Parathyroid adenoma (tissue), 2 donors: Measurements from ENCODE around the gene AQP6.

Source experiments
- H2AFZ ChIP-seq: fragments of 300-600 bp; sonication (generic); one replicate; pipeline ENCODE4 v1.7.0; 2017; ENCODE audit warnings: antibody characterized with exemption, mild to moderate bottlenecking
- H3K27ac ChIP-seq: fragments of 300-600 bp; sonication (generic); one replicate; pipeline ENCODE4 v1.7.0; 2017
- H3K27me3 ChIP-seq: fragments of 300-600 bp; sonication (generic); one replicate; pipeline ENCODE4 v1.7.0; 2017; ENCODE audit warnings: low read length; ENCODE audit not compliant: control insufficient read depth, insufficient read depth
- H3K36me3 ChIP-seq: fragments of 300-600 bp; sonication (generic); one replicate; pipeline ENCODE4 v1.7.0; 2017; ENCODE audit warnings: low read length; ENCODE audit not compliant: control insufficient read depth, insufficient read depth
- H3K4me1 ChIP-seq: fragments of 300-600 bp; sonication (generic); one replicate; pipeline ENCODE4 v1.7.0; 2017; ENCODE audit warnings: control low read depth
- H3K4me2 ChIP-seq: fragments of 300-600 bp; sonication (generic); one replicate; pipeline ENCODE4 v1.7.0; 2017; ENCODE audit warnings: low read length
- H3K4me3 ChIP-seq: fragments of 300-600 bp; sonication (generic); one replicate; pipeline ENCODE4 v1.7.0; 2017; ENCODE audit warnings: low read depth, low read length
- H3K79me2 ChIP-seq: fragments of 300-600 bp; sonication (generic); one replicate; pipeline ENCODE4 v1.7.0; 2017; ENCODE audit warnings: control low read depth
- H3K9ac ChIP-seq: fragments of 300-600 bp; sonication (generic); one replicate; pipeline ENCODE4 v1.7.0; 2017; ENCODE audit warnings: mild to moderate bottlenecking
- H3K9me3 ChIP-seq: fragments of 300-600 bp; sonication (generic); one replicate; pipeline ENCODE4 v1.7.0; 2017; ENCODE audit warnings: low read length; ENCODE audit not compliant: control insufficient read depth
- CTCF ChIP-seq: fragments of 300-600 bp; sonication (generic); IDR thresholded peaks from one replicate; pipeline ENCODE4 v1.7.0; 2017; ENCODE audit warnings: antibody characterized with exemption, mild to moderate bottlenecking
- donor health status: primary hyperparathyroidism.

AQP6 gene

DNA sequence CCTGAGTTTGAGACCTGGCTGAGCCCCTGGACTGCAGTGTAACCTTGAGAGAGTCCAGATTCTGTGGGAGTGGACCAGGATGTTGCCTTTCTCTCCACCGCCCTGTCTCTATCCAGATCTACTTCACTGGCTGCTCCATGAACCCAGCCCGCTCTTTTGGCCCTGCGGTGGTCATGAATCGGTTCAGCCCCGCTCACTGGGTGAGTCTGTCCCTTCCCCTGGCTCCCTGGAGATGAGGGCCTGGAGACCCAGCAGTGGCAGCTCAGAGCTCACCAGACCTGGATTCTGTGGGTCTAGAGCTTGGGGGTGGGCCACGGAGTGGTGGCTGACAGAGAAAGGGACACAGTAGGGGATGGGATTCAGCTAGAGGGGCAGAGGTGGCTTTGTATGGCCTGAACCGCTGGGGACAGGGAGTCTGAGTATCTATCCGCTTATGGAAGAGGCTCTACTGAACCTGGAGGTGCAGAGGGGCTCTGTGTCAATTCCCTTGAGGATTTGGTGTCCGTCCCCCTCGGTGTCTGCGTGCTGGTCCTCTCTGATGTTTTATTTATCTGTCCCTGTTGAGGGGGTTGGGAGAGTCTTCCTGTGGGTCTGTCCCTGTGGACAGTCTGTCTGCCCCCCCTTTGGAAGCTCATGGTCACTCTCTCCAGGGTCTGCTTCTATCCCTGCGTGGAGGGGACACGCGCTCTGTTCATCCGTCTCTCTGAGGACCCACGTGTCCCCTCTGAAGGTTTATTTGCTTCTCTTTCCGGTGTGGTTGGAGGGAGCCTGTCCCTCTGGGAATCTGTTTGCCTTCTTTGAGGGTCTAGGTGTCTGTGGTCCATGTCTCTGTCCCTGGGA, 8.6 kb upstream of the AQP6 start:
- H2AFZ ChIP-seq, result no peak overlapping the region
- no peak overlapping the region for H3K4me3 ChIP-seq
- no peaks in the 10 kb centered on the region for H3K27me3 ChIP-seq
- no peak for TF ChIP-seq CTCF
- no peaks in the 10 kb centered on the region for H3K36me3 ChIP-seq
- H3K9ac ChIP-seq, result no peak overlapping the region
- H3K27ac ChIP-seq, result no peak overlapping the region
- no peaks in the 10 kb centered on the region for H3K79me2 ChIP-seq
- no peaks in the 10 kb centered on the region for H3K9me3 ChIP-seq
- H3K4me1 ChIP-seq, result peaks cover 10% of the 10 kb centered on the region
- H3K4me2 ChIP-seq, result no peak overlapping the region

DNA sequence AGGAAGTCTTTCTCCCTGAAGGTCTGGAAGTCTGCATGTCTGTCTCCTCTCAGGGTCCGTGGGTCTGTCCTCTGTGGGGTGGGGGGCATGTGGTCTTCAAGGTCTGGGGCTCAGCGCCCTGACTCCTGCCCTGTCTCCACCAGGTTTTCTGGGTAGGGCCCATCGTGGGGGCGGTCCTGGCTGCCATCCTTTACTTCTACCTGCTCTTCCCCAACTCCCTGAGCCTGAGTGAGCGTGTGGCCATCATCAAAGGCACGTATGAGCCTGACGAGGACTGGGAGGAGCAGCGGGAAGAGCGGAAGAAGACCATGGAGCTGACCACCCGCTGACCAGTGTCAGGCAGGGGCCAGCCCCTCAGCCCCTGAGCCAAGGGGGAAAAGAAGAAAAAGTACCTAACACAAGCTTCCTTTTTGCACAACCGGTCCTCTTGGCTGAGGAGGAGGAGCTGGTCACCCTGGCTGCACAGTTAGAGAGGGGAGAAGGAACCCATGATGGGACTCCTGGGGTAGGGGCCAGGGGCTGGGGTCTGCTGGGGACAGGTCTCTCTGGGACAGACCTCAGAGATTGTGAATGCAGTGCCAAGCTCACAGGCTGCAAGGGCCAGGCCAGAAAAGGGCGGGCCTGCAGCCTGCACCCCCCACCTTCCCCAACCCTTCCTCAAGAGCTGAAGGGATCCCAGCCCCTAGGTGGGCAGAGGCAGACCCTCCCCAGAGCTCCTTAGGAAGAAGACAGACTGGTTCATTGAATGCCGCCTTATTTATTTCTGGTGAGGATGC, 7.7 kb upstream of the AQP6 start:
- Histone ChIP-seq H3K4me2 (no peak overlapping the region), H3K79me2 (no peaks in the 10 kb centered on the region), H3K36me3 (no peaks in the 10 kb centered on the region), H3K27me3 (no peaks in the 10 kb centered on the region), H3K4me1 (peaks cover 10% of the 10 kb centered on the region), H3K27ac (no peak overlapping the region), H3K9me3 (no peaks in the 10 kb centered on the region), H2AFZ (no peak overlapping the region), H3K9ac (no peak overlapping the region), H3K4me3 (no peak overlapping the region)
- no peak for TF ChIP-seq CTCF

DNA sequence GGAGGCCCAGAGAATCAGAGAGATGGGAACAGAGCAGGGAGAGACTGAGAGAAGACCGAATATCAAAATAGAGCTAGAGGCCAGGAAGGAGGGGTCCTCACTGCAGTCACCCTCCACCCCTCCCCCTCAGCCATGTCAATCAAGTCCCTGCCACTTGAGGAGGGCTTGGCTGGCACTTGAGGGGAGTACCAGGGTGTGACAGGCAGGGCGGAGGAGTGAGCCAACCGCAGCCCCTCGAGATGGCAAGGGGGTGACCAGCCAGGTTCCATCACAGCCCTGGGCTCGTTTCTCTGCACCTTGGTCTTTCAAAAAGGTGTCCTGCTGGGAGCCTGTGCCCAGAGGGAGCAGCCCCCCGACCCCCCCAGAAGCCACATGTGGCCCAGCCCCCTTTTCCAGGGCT, 6.9 kb upstream of the AQP6 start:
- TF ChIP-seq CTCF, result no peak
- H3K4me3 ChIP-seq, result no peak overlapping the region
- no peak overlapping the region for H3K9ac ChIP-seq
- no peak overlapping the region for H2AFZ ChIP-seq
- no peak overlapping the region for H3K27ac ChIP-seq
- H3K79me2 ChIP-seq, result no peaks in the 10 kb centered on the region
- no peak overlapping the region for H3K4me2 ChIP-seq
- H3K27me3 ChIP-seq, result no peaks in the 10 kb centered on the region
- no peaks in the 10 kb centered on the region for H3K9me3 ChIP-seq
- H3K4me1 ChIP-seq, result peaks cover 10% of the 10 kb centered on the region
- H3K36me3 ChIP-seq, result no peaks in the 10 kb centered on the region

- Histone ChIP-seq H2AFZ (peak overlapping the region; percentile 76), H3K36me3 (no peaks in the 10 kb centered on the region), H3K27me3 (no peaks in the 10 kb centered on the region), H3K27ac (no peak overlapping the region), H3K79me2 (no peaks in the 10 kb centered on the region), H3K9me3 (no peaks in the 10 kb centered on the region), H3K4me3 (peak overlapping the region; percentile 33), H3K4me2 (no peak overlapping the region), H3K9ac (no peak overlapping the region), H3K4me1 (peaks cover 10% of the 10 kb centered on the region)
- TF ChIP-seq CTCF, result no peak
Observed at GRCh38 chr12:49966511-49967041, 6.2 kb upstream of the AQP6 start.
